Measurements from ENCODE around the gene METTL22. TPM values are rescaled to one million over a fixed set of nuclear protein-coding genes. Genes with fewer than 3 reads are reported as not detected.

Gene METTL22
- total RNA-seq, 1 experiment from 2014 or later, result 39.8 TPM

GRCh38 chr16:8621222-8621571 lies 301 bp upstream of the METTL22 start:
- Histone ChIP-seq H3K9me3 (no peaks in the 10 kb centered on the region), H3K4me1 (no peaks in the 10 kb centered on the region), H3K27me3 (replicated peaks; ENCODE audit: control insufficient read depth, insufficient read depth, low read length) (no peaks in the 10 kb centered on the region), H3K36me3 (ENCODE audit: control insufficient read depth, insufficient read depth, low read length) (no peaks in the 10 kb centered on the region; the same call in 1 of the 2 replicates), H3K4me3 (ENCODE audit: low read depth, low read length) (peak overlapping the region; percentile 76)
- intact Hi-C loops (cut with micrococcal nuclease; ENCODE audit: unreplicated experiment), result no loop called here
- Mint-ChIP-seq H3K4me1 (ENCODE audit: low read depth, unreplicated experiment) (no peaks in the 10 kb centered on the region), H3K4me3 (ENCODE audit: unreplicated experiment) (peak overlapping the region; percentile 90), H3K27me3 (ENCODE audit: insufficient read depth, unreplicated experiment) (no peaks in the 10 kb centered on the region), H3K36me3 (ENCODE audit: insufficient read depth, unreplicated experiment) (peaks cover 8% of the 10 kb centered on the region), H3K27ac (ENCODE audit: unreplicated experiment) (no peak overlapping the region), H3K9me3 (ENCODE audit: unreplicated experiment) (no peaks in the 10 kb centered on the region)
- TF ChIP-seq CTCF (IDR thresholded peaks at IDR 0.05; ENCODE audit: insufficient read depth in 1 of 2, low read depth in 1 of 2, low read length in 1 of 2, severe bottlenecking in 1 of 2, unreplicated experiment in 1 of 2), result no peak
- ChIA-PET CTCF (no interaction called here), POLR2A (interaction anchor here (0.6 kb wide), 1 partner anchor 24 kb away, joined by 3 read pairs; no protein-coding TSS in a partner anchor)
- DNase-seq, result no peak
- BruUV-seq (replicated peaks), result no TSS peak

- TF ChIP-seq CTCF (IDR thresholded peaks at IDR 0.05; ENCODE audit: insufficient read depth in 1 of 2, low read depth in 1 of 2, low read length in 1 of 2, severe bottlenecking in 1 of 2, unreplicated experiment in 1 of 2), result no peak
- Mint-ChIP-seq H3K36me3 (ENCODE audit: insufficient read depth, unreplicated experiment) (peaks cover 16% of the 10 kb centered on the region), H3K4me1 (ENCODE audit: low read depth, unreplicated experiment) (no peaks in the 10 kb centered on the region), H3K4me3 (ENCODE audit: unreplicated experiment) (peak overlapping the region; percentile 90), H3K9me3 (ENCODE audit: unreplicated experiment) (no peaks in the 10 kb centered on the region), H3K27me3 (ENCODE audit: insufficient read depth, unreplicated experiment) (no peaks in the 10 kb centered on the region), H3K27ac (ENCODE audit: unreplicated experiment) (peak overlapping the region; percentile 86)
- Histone ChIP-seq H3K4me1 (no peaks in the 10 kb centered on the region), H3K9me3 (no peaks in the 10 kb centered on the region), H3K4me3 (ENCODE audit: low read depth, low read length) (peak overlapping the region; percentile 76), H3K36me3 (ENCODE audit: control insufficient read depth, insufficient read depth, low read length) (no peaks in the 10 kb centered on the region; the same call in 1 of the 2 replicates), H3K27me3 (replicated peaks; ENCODE audit: control insufficient read depth, insufficient read depth, low read length) (no peaks in the 10 kb centered on the region)
- ChIA-PET CTCF (no interaction called here), POLR2A (no interaction called here)
- DNase-seq, result no peak
- intact Hi-C loops (cut with micrococcal nuclease; ENCODE audit: unreplicated experiment), result no loop called here
- no TSS peak for BruUV-seq (replicated peaks)
Measured at GRCh38 chr16:8622315-8622656, 788 bp downstream of the METTL22 start.

GRCh38 chr16:8623634-8624033 lies 2.1 kb downstream of the METTL22 start:
- H3K4me1 ChIP-seq, result no peaks in the 10 kb centered on the region
- Mint-ChIP-seq H3K9me3 (ENCODE audit: unreplicated experiment) (no peaks in the 10 kb centered on the region), H3K4me3 (ENCODE audit: unreplicated experiment) (no peak overlapping the region), H3K36me3 (ENCODE audit: insufficient read depth, unreplicated experiment) (peaks cover 18% of the 10 kb centered on the region), H3K27me3 (ENCODE audit: insufficient read depth, unreplicated experiment) (no peaks in the 10 kb centered on the region), H3K27ac (ENCODE audit: unreplicated experiment) (no peak overlapping the region), H3K4me1 (ENCODE audit: low read depth, unreplicated experiment) (no peaks in the 10 kb centered on the region)
- TF ChIP-seq CTCF (IDR thresholded peaks at IDR 0.05; ENCODE audit: insufficient read depth in 1 of 2, low read depth in 1 of 2, low read length in 1 of 2, severe bottlenecking in 1 of 2, unreplicated experiment in 1 of 2), result no peak
- intact Hi-C loops (cut with micrococcal nuclease; ENCODE audit: unreplicated experiment), result no loop called here
- no peaks in the 10 kb centered on the region for H3K9me3 ChIP-seq
- CTCF ChIA-PET, result no interaction called here
- DNase-seq, result no peak
- no TSS peak for BruUV-seq (replicated peaks)
- H3K27me3 ChIP-seq (replicated peaks; ENCODE audit: control insufficient read depth, insufficient read depth, low read length), result no peaks in the 10 kb centered on the region
- no peaks in the 10 kb centered on the region; the same call in 1 of the 2 replicates for H3K36me3 ChIP-seq (ENCODE audit: control insufficient read depth, insufficient read depth, low read length)
- POLR2A ChIA-PET, result no interaction called here
- H3K4me3 ChIP-seq (ENCODE audit: low read depth, low read length), result no peak overlapping the region

Data from Caco-2 (cell line).